Lower leg skin (tissue), 4 donors: ENCODE results near the gene LRFN5. TPM values are rescaled to one million over a fixed set of nuclear protein-coding genes. Genes with fewer than 3 reads are reported as not detected.

Experiments used
- DNase-seq, 2 donors: peaks; one replicate each; pipeline ENCODE4 v3.0.0-alpha.2; 2019; ENCODE audit warnings: low spot score in 2 of 2
- H3K4me3 ChIP-seq: fragments of 200-600 bp; sonication (generic); 2 replicates; pipeline ENCODE4 v1.5.1; 2017; ENCODE audit warnings: mild to moderate bottlenecking, low read depth; ENCODE audit not compliant: poor library complexity, severe bottlenecking
- POLR2A ChIP-seq, 2 donors: fragments of 450-650 bp; IDR thresholded peaks; one replicate each; pipeline ENCODE4 v1.6.1; 2016 to 2017; ENCODE audit warnings: antibody characterized with exemption in 2 of 2, mild to moderate bottlenecking in 1 of 2, moderate library complexity in 1 of 2
- WGBS, 2 donors: methylation state at CpG; one replicate each; pipeline ENCODE4 v1.1.5; 2018; 5-methylcytosine and 5-hydroxymethylcytosine counted together
- intact Hi-C: fragments of 100-400 bp; cut with DNase I; formaldehyde crosslinking; loops from one replicate; pipeline ENCODE4 v1.15.0; 2023; ENCODE audit warnings: low total_unique reads
- total RNA-seq, 4 donors: library from RNA; depleted of rRNA; stranded (reverse); fragments of >200 nt; gene quantifications; one replicate each; pipeline ENCODE4 v1.1.0, GENCODE V29; 2016
- TF ChIP-seq, protein P1 (sequence below), 3 donors: fragments of 450-650 bp; IDR thresholded peaks; one replicate each; pipeline ENCODE4 v1.5.1; 2016; ENCODE audit warnings: antibody characterized with exemption in 3 of 3, mild to moderate bottlenecking in 3 of 3, moderate library complexity in 2 of 3

LRFN5 gene
- total RNA-seq, 4 donors from 2014 or later: 0.17 to 0.88 (median 0.71) TPM; not detected in 1

DNA sequence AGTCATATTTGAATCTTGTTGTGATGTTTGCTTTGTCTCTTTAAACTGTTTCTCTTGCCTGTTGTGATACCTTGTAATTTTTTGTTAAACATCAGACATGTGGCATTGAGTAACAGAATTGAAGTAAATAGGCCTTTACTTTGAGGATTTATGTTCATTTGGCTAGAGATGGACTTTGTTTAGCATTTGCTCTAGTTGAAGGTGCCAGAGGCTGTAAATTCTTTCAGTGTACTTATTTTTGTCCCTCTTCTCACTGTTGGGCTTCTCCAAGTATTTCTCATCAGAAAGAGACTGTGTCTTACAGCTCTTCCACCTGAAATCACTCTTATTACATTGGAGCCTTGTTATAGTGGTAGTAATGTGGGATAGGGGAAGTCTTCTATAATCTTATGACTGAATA lies 175.8 kb downstream of the LRFN5 start:
- TF ChIP-seq, protein P1, sequence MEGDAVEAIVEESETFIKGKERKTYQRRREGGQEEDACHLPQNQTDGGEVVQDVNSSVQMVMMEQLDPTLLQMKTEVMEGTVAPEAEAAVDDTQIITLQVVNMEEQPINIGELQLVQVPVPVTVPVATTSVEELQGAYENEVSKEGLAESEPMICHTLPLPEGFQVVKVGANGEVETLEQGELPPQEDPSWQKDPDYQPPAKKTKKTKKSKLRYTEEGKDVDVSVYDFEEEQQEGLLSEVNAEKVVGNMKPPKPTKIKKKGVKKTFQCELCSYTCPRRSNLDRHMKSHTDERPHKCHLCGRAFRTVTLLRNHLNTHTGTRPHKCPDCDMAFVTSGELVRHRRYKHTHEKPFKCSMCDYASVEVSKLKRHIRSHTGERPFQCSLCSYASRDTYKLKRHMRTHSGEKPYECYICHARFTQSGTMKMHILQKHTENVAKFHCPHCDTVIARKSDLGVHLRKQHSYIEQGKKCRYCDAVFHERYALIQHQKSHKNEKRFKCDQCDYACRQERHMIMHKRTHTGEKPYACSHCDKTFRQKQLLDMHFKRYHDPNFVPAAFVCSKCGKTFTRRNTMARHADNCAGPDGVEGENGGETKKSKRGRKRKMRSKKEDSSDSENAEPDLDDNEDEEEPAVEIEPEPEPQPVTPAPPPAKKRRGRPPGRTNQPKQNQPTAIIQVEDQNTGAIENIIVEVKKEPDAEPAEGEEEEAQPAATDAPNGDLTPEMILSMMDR (IDR thresholded peaks at IDR 0.05): no peak
- TF ChIP-seq POLR2A (IDR thresholded peaks at IDR 0.05): no peak
- intact Hi-C loops: no loop called here
- no peak for DNase-seq

DNA sequence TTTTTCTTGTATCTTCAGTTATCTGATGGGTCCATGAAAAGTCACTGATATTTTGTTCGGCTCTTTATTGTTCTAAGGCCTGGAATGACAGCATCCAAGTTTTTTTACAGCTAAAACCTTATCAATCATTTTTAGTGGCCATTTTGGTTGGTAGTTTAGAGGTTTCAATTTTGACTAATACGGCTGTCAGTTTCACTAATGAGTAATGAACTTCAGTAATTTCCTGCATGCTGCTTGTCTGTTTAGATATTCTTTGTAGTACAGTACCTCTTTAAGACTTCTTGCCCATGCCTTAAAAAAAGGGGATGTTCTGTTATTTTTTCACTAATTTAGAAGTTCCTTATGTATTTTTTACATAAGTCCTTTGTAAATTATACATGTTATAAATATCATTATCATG lies 176.7 kb downstream of the LRFN5 start:
- no peak for DNase-seq
- 86 to 91% methylated on average over 2 of the region's 2 CpGs for WGBS, 2 donors
- intact Hi-C loops: no loop called here
- H3K4me3 ChIP-seq: no peak overlapping the region
- TF ChIP-seq, protein P1 (IDR thresholded peaks at IDR 0.05): no peak
- TF ChIP-seq POLR2A (IDR thresholded peaks at IDR 0.05): no peak

More for the DNA sequence above, 175.8 kb downstream of the LRFN5 start:
- no peak overlapping the region for H3K4me3 ChIP-seq

DNA sequence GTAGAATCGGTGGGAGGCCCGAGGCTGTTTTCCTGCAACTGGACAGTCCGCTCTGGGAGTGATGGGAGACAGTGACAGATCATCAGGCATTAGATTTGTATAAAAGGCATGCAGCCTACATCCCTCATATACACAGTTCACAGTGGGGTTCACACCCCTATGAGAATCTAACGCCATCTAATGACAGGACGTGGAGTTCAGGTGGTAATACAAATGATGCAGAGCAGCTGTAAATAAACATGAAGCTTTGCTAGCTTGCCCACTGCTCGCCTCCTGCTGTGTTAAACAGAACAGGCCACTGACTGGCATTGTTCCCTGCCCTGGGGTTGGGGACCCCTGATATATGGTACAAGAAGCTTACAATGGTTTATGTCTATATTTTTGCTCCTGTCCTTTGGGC lies 179.0 kb downstream of the LRFN5 start:
- no peak for DNase-seq
- 82 to 83% methylated on average over 6 of the region's 6 CpGs for WGBS, 2 donors
- intact Hi-C loops: no loop called here
- H3K4me3 ChIP-seq: no peak overlapping the region
- TF ChIP-seq POLR2A (IDR thresholded peaks at IDR 0.05): no peak
- TF ChIP-seq, protein P1 (IDR thresholded peaks at IDR 0.05): no peak

DNA sequence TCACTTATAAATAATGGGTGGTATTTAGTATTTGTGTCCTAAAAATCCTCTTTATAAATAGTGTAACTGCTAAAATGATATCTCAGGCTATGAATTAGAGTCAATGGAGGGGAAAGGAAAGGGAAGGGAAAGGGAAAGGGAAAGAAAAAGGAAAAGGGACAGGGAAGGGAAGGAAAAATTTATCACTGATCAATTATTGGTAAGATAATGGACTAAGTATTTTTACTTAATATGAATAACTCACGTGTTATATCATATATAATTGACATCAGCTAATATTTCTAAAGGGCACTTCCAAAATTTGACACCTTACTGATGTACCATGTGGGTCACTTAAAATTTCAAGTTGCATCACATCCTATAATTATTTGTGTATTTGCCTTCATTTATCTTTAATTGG lies 193.1 kb downstream of the LRFN5 start:
- DNase-seq: no peak
- WGBS, 2 donors: 77 to 87% methylated on average over 1 of the region's 1 CpG
- no peak overlapping the region for H3K4me3 ChIP-seq
- intact Hi-C loops: no loop called here
- TF ChIP-seq, protein P1 (IDR thresholded peaks at IDR 0.05): no peak
- no peak for TF ChIP-seq POLR2A (IDR thresholded peaks at IDR 0.05)

DNA sequence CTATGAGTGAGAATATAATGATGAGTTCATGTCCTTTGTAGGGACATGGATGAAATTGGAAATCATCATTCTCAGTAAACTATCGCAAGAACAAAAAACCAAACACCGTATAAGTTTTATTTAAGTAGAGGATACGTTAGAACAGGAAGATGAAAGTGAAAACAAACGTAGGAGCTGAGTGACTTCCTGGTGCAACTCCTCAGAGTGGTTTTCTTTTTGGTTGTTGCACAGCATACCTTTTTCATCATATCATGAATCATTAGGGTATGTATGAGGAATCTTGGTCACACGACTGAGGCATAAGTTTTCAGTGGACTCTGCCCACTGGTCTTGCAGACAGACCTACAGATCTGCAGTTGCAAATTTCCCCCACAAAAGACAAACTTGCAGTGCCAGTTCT lies 199.0 kb downstream of the LRFN5 start:
- 84 to 86% methylated on average over 5 of the region's 5 CpGs for WGBS, 2 donors
- TF ChIP-seq, protein P1 (IDR thresholded peaks at IDR 0.05): no peak
- no peak for TF ChIP-seq POLR2A (IDR thresholded peaks at IDR 0.05)
- intact Hi-C loops: no loop called here
- no peak for DNase-seq
- H3K4me3 ChIP-seq: no peak overlapping the region

DNA sequence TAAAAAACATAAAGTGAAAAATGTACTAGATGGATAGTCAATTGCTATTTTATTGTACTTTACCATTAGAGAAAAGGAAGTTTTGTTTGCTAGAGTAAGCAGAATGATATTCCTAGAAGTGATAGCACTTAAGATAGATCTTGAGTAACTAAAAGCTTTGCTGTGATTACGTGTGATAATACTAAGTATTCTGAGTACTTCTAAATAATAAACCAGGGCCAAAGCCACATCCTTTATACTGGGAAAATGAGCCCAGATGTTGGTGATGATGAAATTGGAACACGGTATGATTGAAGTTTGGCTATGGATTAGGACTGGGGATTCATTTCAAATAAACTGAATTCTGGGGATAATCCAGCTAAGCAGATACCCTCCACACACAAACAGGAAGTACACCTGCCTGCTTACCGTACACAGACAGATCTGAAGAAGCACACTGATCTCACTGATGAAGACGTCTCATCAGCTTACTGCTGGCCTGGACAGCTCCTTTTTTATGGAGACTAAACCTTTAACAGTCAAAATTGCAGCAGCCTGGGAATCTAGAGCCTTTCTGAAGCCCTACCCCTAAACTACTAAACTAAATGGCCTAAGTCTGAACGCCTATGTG lies 199.8 kb downstream of the LRFN5 start:
- 60 to 61% methylated on average over 5 of the region's 5 CpGs for WGBS, 2 donors
- TF ChIP-seq, protein P1 (IDR thresholded peaks at IDR 0.05): no peak
- TF ChIP-seq POLR2A (IDR thresholded peaks at IDR 0.05): no peak
- H3K4me3 ChIP-seq: no peak overlapping the region
- DNase-seq: no peak
- intact Hi-C loops: no loop called here
